HG02571 (cell line): ENCODE results near the gene TMEM87A.
A peak's percentile ranks its signal among the peaks of the same experiment; 100 is the strongest.
"Not testable (repeated sequence)": the region's sequence is repeated elsewhere in the genome, so short reads cannot be mapped to it uniquely, and the experiment has no call there.

Source experiments
- ATAC-seq: cut with Tn5 transposase; IDR thresholded peaks from one replicate; pipeline ENCODE4 v1.9.1; 2021; ENCODE audit warnings: mild to moderate bottlenecking, moderate library complexity; ENCODE audit not compliant: unreplicated experiment

TMEM87A gene

GRCh38 chr15:42273900-42274701, 868 bp upstream of the TMEM87A start:
- peak; percentile 13 for ATAC-seq

DNA sequence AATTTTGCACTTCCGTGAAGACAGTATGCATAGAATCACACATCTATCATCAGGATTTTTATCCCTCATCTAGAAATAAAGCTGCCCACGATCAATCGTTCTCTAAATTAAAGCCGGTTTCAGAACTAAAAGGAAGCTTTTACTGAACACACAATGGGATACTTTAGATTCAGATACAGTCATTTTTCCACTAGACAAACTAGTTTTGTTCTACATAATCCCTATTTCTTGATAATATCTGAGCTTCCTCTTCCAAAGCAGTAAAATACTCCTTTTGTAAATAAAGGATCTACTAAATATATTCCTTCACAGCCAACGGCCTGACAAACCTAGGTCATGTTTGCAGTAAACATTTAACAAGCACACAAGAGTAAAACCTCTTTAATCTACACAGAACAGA, 2.2 kb downstream of the TMEM87A start:
- no peak for ATAC-seq

DNA sequence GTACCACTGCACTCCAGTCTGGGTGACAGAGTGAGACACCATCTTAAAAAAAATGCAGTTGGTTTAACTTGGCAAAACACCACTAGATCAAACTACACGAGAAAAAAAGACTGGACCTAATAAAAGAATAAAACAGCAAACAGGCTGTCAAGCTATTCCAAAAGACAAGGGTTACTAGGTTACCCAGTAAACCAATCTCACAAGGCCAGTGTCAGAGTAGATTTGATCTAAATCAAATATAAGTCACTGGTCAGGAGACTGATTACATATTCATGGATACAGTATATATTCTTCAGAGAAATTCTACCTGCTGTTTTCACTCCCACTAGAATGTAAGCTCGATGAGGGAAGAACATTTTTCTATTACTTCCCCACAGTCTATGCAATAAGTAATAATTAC, 2.7 kb downstream of the TMEM87A start:
- ATAC-seq: no peak

DNA sequence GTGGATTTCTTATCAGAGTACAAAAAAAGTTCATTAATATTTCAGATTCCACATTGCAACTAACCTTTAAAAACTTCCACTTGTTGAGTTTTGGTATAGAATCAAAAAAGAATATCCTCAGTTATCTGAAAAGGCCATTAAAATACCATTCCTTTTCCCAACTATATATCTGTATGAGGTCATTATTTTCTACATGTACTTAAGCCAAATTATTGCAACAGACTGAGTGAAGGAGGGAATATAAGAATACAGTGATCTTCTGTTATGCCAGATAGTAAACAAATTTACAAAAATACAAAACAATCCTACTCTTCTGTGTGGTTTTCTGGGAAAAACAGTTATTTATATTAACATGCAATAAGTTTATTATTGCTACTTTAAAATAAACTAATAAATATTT, 5.9 kb downstream of the TMEM87A start:
- no peak for ATAC-seq

DNA sequence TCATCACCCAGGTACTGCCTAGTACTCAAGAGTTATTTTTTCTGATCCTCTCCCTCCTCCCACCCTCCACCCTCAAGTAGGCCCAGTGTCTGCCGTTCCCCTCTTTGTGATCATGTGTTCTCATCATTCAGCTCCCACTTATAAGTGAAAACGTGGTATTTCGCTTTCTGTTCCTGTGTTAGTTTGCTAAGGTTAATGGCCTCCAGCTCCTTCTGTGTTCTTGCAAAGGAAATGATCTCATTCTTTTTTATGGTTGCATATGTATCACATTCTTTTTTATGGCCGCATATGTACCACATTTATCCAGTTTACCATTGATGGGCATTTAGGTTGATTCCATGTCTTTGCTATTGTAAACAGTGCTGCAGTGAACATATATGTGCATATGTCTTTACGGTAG, 8.4 kb downstream of the TMEM87A start:
- no peak for ATAC-seq

DNA sequence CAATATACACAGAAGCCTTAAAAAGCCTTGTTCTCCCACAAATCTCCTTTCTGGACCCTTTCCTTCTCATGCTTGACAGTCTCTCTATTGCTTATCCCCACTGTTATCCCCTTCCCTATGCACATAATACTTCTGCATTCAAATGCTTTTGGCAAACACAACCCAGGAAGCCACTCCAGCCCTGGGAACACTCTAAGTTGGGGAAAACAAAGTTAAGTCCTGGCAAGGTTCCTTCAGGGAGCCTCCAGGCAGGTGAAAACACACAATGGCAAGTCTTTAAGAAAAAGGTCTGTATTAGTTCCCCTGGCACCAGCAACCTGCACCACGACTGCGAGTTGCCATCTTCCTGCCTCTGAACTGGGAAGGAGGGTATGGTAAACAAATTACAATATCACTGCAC, 19.9 kb downstream of the TMEM87A start:
- ATAC-seq: no peak

GRCh38 chr15:42240823-42241222, 32.4 kb downstream of the TMEM87A start:
- no peak for ATAC-seq

DNA sequence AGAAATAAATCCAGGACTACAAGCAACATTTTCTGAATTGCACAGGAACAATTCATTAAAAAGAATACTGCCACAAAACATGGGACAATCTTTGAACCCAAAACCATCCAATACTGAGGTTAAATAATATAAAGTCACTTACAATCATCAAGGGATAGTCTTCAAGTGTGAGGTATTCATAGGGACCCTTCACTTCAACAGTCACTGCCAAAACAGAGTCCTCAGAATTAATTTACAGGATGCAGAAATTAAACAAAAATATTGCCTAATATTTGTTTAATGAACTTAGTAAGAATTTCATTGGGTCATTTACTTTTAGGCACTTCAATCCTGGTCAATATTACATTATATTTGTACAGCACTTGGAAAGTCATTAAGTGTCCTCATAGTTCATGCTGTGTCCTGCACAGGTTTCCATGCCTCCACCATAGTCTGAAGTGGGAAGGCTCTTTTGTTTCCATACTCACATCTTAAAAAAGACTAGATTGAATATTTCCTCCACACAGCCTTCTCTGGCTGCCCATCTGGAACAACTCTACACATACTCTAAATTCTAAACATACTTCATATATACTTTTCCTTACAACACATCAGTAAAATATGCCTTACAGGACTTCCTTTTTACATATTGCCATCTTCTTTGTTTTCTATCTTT, 33.6 kb downstream of the TMEM87A start:
- no peak for ATAC-seq

- no peak for ATAC-seq
Measured at GRCh38 chr15:42233107-42233506, 40.1 kb downstream of the TMEM87A start.

DNA sequence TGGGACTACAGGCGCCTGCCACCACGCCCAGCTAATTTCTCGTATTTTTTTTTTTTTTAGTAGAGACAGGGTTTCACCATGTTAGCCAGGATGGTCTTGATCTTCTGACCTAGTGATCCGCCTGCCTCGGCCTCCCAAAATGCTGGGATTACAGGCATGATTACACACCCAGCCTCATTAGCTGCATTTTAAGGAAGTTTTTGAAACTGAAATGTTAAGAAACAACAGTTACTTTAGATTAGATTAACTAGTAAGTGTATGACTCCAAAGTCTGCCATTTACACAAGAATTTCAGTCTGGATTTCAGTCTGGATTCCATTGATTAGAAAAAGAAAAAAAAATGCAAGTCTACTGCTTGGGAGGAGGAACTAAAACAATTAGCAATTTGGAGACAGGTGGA, 40.6 kb downstream of the TMEM87A start:
- no peak for ATAC-seq

- no peak for ATAC-seq
Measured at GRCh38 chr15:42231088-42231487, 42.1 kb downstream of the TMEM87A start.

DNA sequence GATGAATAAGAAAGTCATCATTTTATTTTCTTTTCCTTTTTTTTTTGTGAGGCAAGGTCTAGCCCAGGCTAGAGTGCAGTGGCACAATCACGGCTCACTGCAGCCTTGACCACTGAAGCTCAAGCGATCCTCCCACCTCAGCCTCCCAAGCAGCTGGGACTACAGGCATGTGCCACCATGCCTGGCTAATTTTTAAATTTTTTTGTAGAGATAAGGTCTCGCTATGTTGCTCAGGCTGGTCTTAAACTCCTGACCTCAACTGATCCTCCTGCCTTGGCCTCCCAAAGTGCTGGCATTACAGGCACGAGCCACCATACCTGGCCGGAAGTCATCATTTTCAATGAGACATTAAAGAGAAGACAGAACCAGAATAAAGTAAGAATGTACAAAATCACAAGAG, 44.3 kb downstream of the TMEM87A start:
- ATAC-seq: not testable (repeated sequence)

- no peak for ATAC-seq
Measured at GRCh38 chr15:42228036-42228435, 45.2 kb downstream of the TMEM87A start.

GRCh38 chr15:42226648-42227047, 46.6 kb downstream of the TMEM87A start:
- ATAC-seq: no peak

DNA sequence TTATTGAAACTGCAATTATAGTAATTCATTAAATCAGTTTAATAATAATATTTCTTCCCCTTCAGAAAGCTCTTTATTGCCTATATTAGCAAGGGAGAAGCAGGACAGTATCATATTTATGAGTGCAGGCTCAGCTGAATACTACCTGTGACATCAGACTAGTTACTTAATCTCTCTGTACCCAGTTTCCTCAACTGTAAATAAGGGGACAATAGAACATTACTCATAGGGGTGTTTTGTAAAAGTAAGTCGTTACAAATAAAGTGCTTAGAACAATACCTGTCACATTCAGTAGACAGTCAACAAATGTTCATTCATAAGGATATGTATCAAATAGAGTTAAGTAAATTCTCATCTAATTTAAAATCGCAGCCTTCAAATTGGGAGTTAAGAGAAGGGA, 53.0 kb downstream of the TMEM87A start:
- ATAC-seq: no peak

- no peak for ATAC-seq
Measured at GRCh38 chr15:42218953-42219592, 54.2 kb downstream of the TMEM87A start.

DNA sequence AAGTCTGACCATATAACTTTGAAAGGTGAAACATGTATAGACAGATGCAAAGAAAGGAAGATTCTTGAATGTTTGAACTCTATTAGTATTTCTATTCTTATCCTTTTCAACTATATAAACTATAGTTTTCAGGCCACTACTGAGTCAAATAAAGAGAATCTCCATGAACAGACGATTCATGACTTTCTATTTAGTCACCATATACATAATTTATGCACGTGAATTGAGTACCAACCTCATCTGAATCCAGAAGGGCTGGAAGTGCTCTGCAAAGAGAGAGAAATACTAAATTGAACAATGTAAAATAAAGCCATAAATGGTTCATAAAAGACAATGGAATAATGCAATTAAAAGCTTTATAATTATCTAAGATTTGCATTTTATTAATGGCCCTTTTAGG, 55.7 kb downstream of the TMEM87A start:
- no peak for ATAC-seq

DNA sequence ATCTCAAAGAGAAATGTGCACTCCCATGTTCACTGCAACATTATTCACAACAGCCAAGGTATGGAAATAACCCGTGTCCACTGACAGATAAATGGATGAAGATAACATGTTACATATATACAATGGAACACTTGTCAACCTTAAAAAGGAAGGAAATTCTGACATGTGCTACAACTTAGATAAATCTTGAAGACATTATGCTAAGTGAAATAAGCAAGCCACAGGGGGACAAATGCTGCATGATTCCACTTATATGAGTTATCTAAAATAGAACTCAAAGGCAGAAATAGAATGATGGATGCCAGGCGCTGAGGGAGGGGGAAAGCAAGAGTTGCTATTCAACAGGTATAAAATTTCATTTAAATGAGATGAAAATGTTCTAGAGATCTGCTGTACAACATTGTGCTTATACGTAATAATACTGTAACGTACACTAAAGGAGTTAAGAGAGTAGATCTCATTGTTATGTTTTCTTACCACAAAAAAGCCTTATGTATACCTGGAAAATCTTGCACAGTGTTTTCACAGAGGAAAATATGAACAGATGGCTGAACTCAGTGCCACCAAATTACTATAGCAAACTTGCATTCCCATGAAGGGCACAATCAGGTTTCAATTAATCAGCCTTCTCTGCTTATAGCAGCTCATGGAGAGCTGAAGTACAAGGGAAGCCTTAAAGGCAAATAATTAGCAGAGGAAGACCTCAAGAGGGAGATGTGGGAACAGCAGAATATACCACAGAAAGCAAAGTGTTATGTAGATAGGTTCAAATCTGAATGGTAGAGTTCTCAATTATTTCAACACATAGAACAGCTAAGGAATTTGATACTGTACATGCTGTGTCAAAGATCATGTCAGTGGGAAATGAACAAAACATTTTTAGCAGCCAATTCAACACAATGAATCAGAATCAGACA, 57.1 kb downstream of the TMEM87A start:
- no peak for ATAC-seq

DNA sequence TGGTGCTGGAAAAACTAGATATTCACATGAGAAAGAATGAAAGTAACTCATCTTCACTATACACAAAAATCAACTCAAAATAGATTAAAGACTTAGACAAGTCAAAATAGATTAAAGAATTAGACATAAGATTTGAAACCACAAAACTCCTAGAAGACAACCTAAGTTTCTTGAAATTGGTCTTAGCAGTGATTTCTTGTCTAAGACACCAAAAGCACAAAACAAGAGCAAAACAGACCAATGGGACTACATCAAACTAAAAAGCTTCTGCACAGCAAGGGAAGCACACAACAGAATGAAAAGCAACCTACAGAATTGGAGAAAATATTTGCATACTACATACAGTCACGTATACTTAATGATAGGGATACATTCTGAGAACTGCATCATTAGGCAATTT, 58.6 kb downstream of the TMEM87A start:
- no peak for ATAC-seq

DNA sequence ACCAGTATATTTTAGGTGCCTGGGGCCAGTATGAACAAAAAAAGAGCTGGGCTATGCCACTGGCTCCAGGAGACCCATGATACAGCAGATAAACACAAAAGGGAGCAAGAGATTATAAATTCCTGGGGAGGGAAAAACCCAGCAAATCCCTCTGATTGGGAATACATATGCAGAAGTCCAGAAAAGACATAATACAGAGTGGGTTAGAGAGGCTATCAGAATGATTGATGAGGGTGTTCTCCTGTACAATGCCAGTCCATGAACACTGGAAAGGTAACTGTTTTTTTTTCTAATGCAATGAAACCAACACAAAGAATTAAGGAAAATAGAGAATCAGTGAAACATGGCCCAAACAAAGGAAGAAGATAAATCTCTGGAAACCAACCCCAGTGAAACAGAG, 59.7 kb downstream of the TMEM87A start:
- no peak for ATAC-seq

DNA sequence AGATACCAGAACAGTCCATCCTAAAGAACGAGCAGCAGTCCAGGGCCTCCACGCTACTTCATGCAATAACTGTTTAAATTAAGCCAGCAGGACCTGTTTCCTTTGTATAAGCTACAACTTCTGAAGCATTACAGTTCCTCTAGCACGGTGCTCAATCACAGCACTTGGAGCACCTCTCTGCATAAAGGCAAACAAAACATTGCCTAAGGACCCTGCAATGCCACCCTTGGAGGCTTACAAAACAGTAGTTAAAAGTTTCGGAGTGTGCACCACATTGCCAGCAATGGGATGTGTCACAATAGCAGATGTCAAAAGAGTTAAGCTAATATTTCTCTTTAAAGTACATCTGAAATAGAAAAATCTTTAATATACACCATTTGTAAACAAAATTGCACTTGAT, 62.5 kb downstream of the TMEM87A start:
- no peak for ATAC-seq
